ENCODE results near the gene DNAJB6.

The DNAJB6 gene

DNA sequence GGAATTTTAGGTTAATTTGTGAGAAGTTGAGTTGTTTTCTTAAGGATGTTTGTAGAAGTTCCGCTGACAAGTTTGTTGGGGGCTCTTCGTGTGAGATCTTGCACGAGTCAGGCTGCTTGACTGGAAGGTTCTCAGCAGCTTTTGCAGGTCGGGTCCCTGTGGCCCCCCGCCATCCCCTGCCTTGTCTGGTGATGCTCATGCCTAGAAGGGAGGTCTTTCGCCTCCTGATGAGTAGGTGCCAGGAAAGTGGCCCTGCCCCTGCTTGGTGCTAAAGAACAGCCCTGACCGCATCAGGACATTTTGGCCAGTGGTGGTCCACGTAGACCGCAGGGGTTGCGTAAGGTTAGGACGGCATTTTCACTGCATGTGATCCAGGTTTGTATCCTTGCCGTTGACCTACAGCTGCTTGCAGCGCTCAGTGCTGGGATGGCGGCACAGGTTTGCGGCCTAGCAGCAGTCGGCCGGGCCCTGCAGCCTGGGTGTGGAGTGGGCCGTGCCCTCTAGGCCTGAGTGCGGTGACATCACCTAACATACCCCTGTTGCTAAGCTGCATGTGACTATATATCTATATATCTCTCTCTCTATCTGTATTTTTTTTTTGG lies 62.4 kb downstream of the DNAJB6 start:
- no peaks in the 10 kb centered on the region for H3K27me3 Mint-ChIP-seq (ENCODE audit: low read depth)
- H3K4me1 Mint-ChIP-seq, result peaks cover 30% of the 10 kb centered on the region
- H3K9me3 Mint-ChIP-seq, result no peaks in the 10 kb centered on the region
- H3K27ac Mint-ChIP-seq, result peak overlapping the region; percentile 84 to 97 (median 93)
- H3K4me3 Mint-ChIP-seq, result no peak overlapping the region
- TF ChIP-seq, protein P1, sequence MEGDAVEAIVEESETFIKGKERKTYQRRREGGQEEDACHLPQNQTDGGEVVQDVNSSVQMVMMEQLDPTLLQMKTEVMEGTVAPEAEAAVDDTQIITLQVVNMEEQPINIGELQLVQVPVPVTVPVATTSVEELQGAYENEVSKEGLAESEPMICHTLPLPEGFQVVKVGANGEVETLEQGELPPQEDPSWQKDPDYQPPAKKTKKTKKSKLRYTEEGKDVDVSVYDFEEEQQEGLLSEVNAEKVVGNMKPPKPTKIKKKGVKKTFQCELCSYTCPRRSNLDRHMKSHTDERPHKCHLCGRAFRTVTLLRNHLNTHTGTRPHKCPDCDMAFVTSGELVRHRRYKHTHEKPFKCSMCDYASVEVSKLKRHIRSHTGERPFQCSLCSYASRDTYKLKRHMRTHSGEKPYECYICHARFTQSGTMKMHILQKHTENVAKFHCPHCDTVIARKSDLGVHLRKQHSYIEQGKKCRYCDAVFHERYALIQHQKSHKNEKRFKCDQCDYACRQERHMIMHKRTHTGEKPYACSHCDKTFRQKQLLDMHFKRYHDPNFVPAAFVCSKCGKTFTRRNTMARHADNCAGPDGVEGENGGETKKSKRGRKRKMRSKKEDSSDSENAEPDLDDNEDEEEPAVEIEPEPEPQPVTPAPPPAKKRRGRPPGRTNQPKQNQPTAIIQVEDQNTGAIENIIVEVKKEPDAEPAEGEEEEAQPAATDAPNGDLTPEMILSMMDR (IDR thresholded peaks at IDR 0.05; ENCODE audit: unreplicated experiment in 3 of 3), result no peak
- peaks cover 51% of the 10 kb centered on the region for H3K36me3 Mint-ChIP-seq (ENCODE audit: low read depth)

DNA sequence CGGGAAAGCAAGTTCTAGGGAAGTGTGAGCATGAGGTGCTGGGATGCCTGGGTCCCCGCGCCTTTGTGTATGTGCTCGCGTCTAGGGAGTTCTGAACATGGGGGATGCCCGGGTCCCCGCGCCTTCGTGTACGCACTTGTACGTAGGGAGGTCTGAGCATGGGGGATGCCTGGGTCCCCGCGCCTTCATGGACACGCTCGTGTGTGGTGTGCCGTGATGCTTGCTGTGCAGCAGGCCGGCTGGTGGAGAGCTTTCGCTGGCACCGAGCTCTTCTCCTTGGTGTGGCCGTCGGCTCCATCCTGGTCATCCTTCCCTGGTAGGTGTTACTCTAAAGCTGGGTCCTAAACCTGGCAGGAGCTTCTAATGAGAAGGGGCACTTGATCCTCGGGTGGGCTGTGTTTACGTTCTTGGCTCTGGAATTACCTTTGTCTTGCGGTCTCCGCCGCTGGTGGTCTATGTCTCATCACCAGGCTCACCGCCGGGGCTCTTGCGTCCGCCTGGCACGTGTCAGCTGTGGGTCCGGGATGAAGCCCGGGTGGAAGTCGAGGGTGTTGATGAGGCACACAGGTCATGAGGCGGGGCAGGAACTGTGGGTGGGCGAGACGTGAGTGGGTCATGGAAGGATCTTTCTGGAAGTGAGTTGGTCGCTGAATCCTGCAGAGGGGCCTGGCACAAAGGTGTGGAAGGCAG lies 63.5 kb downstream of the DNAJB6 start:
- Mint-ChIP-seq H3K4me3 (no peak overlapping the region), H3K27me3 (ENCODE audit: low read depth) (no peaks in the 10 kb centered on the region), H3K9me3 (no peaks in the 10 kb centered on the region), H3K4me1 (peaks cover 30% of the 10 kb centered on the region), H3K36me3 (ENCODE audit: low read depth) (peaks cover 50% of the 10 kb centered on the region), H3K27ac (no peak overlapping the region)
- TF ChIP-seq, protein P1 (IDR thresholded peaks at IDR 0.05; ENCODE audit: unreplicated experiment in 3 of 3), result no peak

DNA sequence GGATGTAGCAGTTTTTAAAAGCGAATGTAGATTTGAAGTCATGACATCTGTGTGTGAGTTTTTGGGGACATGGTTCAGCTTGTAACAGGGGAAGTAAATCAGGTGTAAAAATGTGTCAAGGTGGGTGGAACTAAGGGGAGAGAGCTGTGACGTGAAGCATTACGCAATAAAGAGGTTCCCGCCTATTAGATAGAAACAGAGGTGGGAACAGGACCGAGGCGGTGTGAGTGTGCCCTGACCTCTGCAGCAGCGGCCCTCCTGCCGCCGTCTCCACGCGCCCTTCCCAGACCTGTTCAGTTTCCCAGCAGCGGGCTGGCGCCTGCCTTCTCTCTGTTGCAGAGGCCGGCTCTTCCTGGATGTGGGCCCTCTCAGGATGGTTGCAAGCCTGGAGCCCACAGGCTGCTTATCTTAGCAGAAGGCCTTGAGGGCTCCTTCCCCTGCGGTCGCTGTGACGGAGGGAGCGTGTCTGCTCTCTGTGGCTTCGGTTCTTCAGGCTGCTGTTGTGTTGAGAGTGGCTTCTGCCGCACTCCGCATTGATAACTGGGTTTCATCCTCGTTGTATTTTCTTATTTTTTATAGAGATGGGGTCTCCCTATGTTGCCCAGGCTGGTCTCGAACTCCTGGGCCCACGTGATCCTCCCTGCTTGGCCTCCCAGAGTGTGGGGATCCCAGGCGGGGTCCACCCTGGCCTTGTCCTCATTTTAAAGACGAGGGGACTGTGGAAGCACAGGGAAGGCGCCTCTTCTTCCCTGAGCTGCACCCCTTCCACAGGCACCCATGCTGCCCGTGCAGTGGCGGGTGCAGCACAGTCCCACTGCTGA lies 65.0 kb downstream of the DNAJB6 start:
- Mint-ChIP-seq H3K27me3 (ENCODE audit: low read depth) (no peaks in the 10 kb centered on the region), H3K4me1 (peaks cover 30% of the 10 kb centered on the region), H3K4me3 (no peak overlapping the region), H3K36me3 (ENCODE audit: low read depth) (peaks cover 50% of the 10 kb centered on the region), H3K27ac (peak overlapping the region in 1 of 3 experiments; percentile 6), H3K9me3 (no peaks in the 10 kb centered on the region)
- TF ChIP-seq, protein P1 (IDR thresholded peaks at IDR 0.05; ENCODE audit: unreplicated experiment in 3 of 3), result no peak

DNA sequence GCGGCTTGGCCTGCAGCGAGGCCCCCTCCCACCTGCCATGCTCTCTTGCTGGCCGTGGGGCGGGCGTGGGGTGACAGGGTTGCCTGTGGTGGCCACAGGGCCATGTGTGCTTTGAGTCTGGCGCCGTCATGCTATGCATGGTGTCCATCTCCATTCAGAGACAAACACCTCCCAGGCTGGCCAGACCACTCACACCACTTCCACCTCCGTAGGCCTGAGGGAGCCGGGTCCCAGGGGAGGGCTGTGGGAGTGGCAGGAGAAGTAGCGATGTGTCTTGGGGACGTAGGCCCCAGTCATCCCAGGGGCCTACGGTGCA lies 65.5 kb downstream of the DNAJB6 start:
- no peak overlapping the region for H3K4me3 Mint-ChIP-seq
- TF ChIP-seq, protein P1 (IDR thresholded peaks at IDR 0.05; ENCODE audit: unreplicated experiment in 3 of 3), result no peak
- H3K27ac Mint-ChIP-seq, result no peak overlapping the region
- no peaks in the 10 kb centered on the region for H3K9me3 Mint-ChIP-seq
- peaks cover 29% of the 10 kb centered on the region for H3K4me1 Mint-ChIP-seq
- no peaks in the 10 kb centered on the region for H3K27me3 Mint-ChIP-seq (ENCODE audit: low read depth)
- H3K36me3 Mint-ChIP-seq (ENCODE audit: low read depth), result peaks cover 49% of the 10 kb centered on the region

DNA sequence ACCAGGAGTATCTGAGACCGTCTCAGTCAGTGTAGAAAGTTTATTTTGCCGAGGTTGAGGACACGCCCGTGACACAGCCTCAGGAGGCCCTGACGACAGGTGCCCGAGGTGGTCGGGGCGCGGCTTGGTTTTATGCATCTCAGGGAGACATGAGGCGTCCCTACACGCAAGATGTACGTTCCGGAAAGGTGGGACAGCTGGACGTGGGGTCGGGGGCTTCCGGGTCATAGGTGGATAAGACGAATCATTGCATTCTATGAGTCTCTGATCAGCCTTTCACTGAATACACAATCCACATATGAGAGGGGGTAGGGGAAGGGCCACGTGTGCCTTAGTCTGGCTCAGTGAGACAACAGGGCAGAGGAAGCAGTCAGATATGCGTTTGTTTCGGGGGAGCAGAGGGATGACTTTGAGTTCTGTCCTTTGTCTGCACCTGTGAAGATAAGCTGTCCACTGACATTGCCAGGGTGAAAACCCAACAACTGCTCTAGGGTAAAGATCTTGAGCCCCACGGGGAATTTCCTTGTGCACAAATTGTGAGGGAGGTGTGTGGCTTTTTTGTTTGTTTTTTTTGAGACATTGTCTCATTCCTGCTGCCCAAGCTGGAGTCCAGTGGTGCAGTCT lies 66.2 kb downstream of the DNAJB6 start:
- TF ChIP-seq, protein P1 (IDR thresholded peaks at IDR 0.05; ENCODE audit: unreplicated experiment in 3 of 3), result no peak
- no peak overlapping the region for H3K27ac Mint-ChIP-seq
- no peaks in the 10 kb centered on the region for H3K9me3 Mint-ChIP-seq
- H3K4me3 Mint-ChIP-seq, result no peak overlapping the region
- H3K4me1 Mint-ChIP-seq, result peaks cover 22% of the 10 kb centered on the region
- peaks cover 44% of the 10 kb centered on the region for H3K36me3 Mint-ChIP-seq (ENCODE audit: low read depth)
- no peaks in the 10 kb centered on the region for H3K27me3 Mint-ChIP-seq (ENCODE audit: low read depth)

All from nephron (organoid).